ENCODE data around the gene ZNF77.

DNA sequence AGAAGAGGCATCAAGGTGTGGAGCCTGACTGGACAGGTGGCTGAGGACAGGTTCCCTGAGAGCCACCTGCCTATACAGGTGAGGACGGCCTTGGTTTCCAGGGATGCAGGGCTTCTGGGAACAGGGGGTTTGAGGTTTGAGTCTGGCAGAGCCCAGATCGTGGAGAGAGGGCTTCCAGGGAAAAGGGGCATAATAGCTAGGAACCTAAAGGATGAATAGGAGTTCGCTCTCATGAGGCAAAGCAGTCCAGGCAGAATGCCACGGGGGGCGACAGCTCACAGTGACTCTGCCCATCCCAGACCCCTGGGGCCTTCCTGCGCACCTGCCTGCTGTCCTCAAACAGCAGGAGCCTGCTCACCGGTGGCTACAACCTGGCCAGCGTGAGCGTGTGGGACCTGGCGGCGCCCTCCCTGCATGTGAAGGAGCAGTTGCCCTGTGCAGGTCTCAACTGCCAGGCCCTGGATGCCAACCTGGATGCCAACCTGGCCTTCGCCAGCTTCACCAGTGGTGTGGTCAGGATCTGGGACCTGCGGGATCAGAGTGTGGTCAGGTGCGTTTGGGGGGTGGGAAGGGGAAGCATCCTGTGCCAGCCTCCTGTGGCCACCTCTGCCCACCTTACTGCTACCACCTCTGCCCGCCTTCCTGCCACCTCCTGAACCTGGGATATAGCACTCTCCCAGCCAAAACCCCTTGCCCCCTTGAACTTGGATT lies 44.6 kb upstream of the ZNF77 start:
- TF ChIP-seq, protein P1, sequence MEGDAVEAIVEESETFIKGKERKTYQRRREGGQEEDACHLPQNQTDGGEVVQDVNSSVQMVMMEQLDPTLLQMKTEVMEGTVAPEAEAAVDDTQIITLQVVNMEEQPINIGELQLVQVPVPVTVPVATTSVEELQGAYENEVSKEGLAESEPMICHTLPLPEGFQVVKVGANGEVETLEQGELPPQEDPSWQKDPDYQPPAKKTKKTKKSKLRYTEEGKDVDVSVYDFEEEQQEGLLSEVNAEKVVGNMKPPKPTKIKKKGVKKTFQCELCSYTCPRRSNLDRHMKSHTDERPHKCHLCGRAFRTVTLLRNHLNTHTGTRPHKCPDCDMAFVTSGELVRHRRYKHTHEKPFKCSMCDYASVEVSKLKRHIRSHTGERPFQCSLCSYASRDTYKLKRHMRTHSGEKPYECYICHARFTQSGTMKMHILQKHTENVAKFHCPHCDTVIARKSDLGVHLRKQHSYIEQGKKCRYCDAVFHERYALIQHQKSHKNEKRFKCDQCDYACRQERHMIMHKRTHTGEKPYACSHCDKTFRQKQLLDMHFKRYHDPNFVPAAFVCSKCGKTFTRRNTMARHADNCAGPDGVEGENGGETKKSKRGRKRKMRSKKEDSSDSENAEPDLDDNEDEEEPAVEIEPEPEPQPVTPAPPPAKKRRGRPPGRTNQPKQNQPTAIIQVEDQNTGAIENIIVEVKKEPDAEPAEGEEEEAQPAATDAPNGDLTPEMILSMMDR (IDR thresholded peaks at IDR 0.05; ENCODE audit: low read length): no peak
- TF ChIP-seq EZH2phosphoT487 (IDR thresholded peaks at IDR 0.05; ENCODE audit: low read length): no peak
- no peak for TF ChIP-seq EZH2 (optimal IDR thresholded peaks at IDR 0.05; ENCODE audit: low read depth, low read length)
